SKM-1 (cell line): ENCODE data around the gene PTMS.

ENCODE experiments used
- DNase-seq: peaks from one replicate; lab custom pipeline; 2025; ENCODE audit not compliant: unreplicated experiment; lab: John Stamatoyannopoulos, UW

Gene PTMS

GRCh38 chr12:6787309-6787708 lies 21.1 kb downstream of the PTMS start:
- DNase-seq = no peak

- DNase-seq = no peak
Measured at GRCh38 chr12:6788972-6789924, 23.1 kb downstream of the PTMS start, which contains the start of gene CD4. Gene CD4, plus strand, starts transcription at chr12:6789528. Its CDS starts 10,611 bp downstream, at chr12:6800139.

GRCh38 chr12:6790496-6791150 lies 24.5 kb downstream of the PTMS start:
- no peak for DNase-seq

- no peak for DNase-seq
Measured at GRCh38 chr12:6791931-6792520, 25.9 kb downstream of the PTMS start.

GRCh38 chr12:6792522-6793201 lies 26.5 kb downstream of the PTMS start:
- DNase-seq = peak; percentile 42

- DNase-seq = no peak
Measured at GRCh38 chr12:6795088-6795487, 28.9 kb downstream of the PTMS start.

GRCh38 chr12:6796576-6796975 lies 30.4 kb downstream of the PTMS start:
- no peak for DNase-seq

- no peak for DNase-seq
Measured at GRCh38 chr12:6799147-6799546, 33.0 kb downstream of the PTMS start.

- DNase-seq = no peak
Measured at GRCh38 chr12:6807170-6807569, 41.0 kb downstream of the PTMS start.

- no peak for DNase-seq
Measured at GRCh38 chr12:6809056-6809455, 42.9 kb downstream of the PTMS start.

GRCh38 chr12:6810758-6811157 lies 44.6 kb downstream of the PTMS start:
- no peak for DNase-seq

GRCh38 chr12:6813363-6813762 lies 47.2 kb downstream of the PTMS start:
- DNase-seq = no peak

GRCh38 chr12:6816598-6816997 lies 50.4 kb downstream of the PTMS start:
- DNase-seq = no peak

GRCh38 chr12:6817098-6817497 lies 50.9 kb downstream of the PTMS start:
- no peak for DNase-seq

- DNase-seq = no peak
Measured at GRCh38 chr12:6817662-6818157, 51.5 kb downstream of the PTMS start.

GRCh38 chr12:6818222-6818621 lies 52.1 kb downstream of the PTMS start:
- DNase-seq = no peak

- no peak for DNase-seq
Measured at GRCh38 chr12:6818645-6819044, 52.5 kb downstream of the PTMS start.

GRCh38 chr12:6819106-6820030 lies 53.2 kb downstream of the PTMS start:
- DNase-seq = no peak

- no peak for DNase-seq
Measured at GRCh38 chr12:6820166-6820565, 54.0 kb downstream of the PTMS start.
